Uterus (tissue), 4 donors: ENCODE measurements around the gene HOXB2. TPM values are rescaled to one million over a fixed set of nuclear protein-coding genes. Genes with fewer than 3 reads are reported as not detected.

Experiments
- DNase-seq, 2 donors: peaks; one replicate each; pipeline ENCODE4 v3.0.0-alpha.2; 2019 to 2020
- H3K27ac ChIP-seq, 2 donors: fragments of 200-600 bp; sonication (generic); 1 replicate in 1 of 2; 2 replicates in 1 of 2; pipeline ENCODE4 v1.5.1; 2016 to 2018
- H3K27me3 ChIP-seq, 2 donors: fragments of 200-600 bp; sonication (generic); one replicate each; pipeline ENCODE4 v1.5.1; 2018 to 2019; ENCODE audit warnings: control low read depth in 1 of 2
- H3K36me3 ChIP-seq, 2 donors: fragments of 200-600 bp; sonication (generic); one replicate each; pipeline ENCODE4 v1.5.1; 2019; ENCODE audit warnings: control low read depth in 1 of 2
- H3K4me1 ChIP-seq, 2 donors: fragments of 200-600 bp; sonication (generic); one replicate each; pipeline ENCODE4 v1.5.1; 2018 to 2019; ENCODE audit warnings: control low read depth in 1 of 2
- H3K4me3 ChIP-seq, 2 donors: fragments of 200-600 bp; sonication (generic); 1 replicate in 1 of 2; 2 replicates in 1 of 2; pipeline ENCODE4 v1.5.1; 2018 to 2019; ENCODE audit warnings: mild to moderate bottlenecking in 1 of 2
- H3K9me3 ChIP-seq, 2 donors: fragments of 200-600 bp; sonication (generic); one replicate each; pipeline ENCODE4 v1.5.1; 2019; ENCODE audit warnings: control low read depth in 1 of 2
- POLR2A ChIP-seq, 2 donors: fragments of 450-650 bp; IDR thresholded peaks; one replicate each; pipeline ENCODE4 v1.6.1; 2016; ENCODE audit warnings: antibody characterized with exemption in 2 of 2, mild to moderate bottlenecking in 1 of 2, moderate library complexity in 1 of 2
- intact Hi-C: fragments of 100-400 bp; cut with DNase I; formaldehyde crosslinking; loops from one replicate; pipeline ENCODE4 v1.15.1; 2023; ENCODE audit warnings: low total_unique reads
- total RNA-seq, 4 donors: library from RNA; depleted of rRNA in 3 of 4; stranded (reverse); fragments of >200 nt in 3 of 4; gene quantifications; one replicate each; pipeline versions ENCODE4 v1.1.0 to v1.2.4, GENCODE V29; 2014 to 2023
- TF ChIP-seq, protein P1 (sequence below), 4 experiments: fragments of 200-600 bp in 2 of 4; fragments of 450-650 bp in 2 of 4; sonication (generic) in 2 of 4; IDR thresholded peaks; one replicate each; pipeline ENCODE4 v1.5.1; 2016 to 2019; ENCODE audit warnings: antibody characterized with exemption in 4 of 4, mild to moderate bottlenecking in 2 of 4, moderate library complexity in 1 of 4
- donor health status: DM: yes; HTN: yes; CAD: no.

The HOXB2 gene
- total RNA-seq, 4 donors from 2014 or later, result 4.6 to 24.4 (median 17.4) TPM

DNA sequence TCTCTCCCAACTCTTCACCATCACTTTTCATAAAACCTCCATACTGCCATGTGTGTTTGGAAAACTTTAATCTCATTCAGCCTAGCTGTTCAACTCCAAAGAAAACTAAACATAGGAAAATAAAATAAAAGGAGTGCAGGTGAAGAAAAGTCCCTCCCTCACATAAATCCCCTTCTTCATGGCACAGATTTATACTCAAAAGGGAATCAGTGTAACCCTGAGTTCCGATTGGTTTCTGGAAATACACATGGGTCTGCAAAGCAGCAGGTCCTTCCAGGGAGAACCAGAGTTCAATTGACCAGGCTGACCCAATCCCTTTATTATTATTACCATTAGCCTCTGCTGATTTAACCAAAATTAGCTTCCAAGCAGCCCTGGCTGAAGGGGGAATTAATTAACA, 8.9 kb upstream of the HOXB2 start:
- no peaks in the 10 kb centered on the region for H3K9me3 ChIP-seq
- peaks cover 5 to 8% of the 10 kb centered on the region in 2 donors for H3K4me1 ChIP-seq
- TF ChIP-seq, protein P1, sequence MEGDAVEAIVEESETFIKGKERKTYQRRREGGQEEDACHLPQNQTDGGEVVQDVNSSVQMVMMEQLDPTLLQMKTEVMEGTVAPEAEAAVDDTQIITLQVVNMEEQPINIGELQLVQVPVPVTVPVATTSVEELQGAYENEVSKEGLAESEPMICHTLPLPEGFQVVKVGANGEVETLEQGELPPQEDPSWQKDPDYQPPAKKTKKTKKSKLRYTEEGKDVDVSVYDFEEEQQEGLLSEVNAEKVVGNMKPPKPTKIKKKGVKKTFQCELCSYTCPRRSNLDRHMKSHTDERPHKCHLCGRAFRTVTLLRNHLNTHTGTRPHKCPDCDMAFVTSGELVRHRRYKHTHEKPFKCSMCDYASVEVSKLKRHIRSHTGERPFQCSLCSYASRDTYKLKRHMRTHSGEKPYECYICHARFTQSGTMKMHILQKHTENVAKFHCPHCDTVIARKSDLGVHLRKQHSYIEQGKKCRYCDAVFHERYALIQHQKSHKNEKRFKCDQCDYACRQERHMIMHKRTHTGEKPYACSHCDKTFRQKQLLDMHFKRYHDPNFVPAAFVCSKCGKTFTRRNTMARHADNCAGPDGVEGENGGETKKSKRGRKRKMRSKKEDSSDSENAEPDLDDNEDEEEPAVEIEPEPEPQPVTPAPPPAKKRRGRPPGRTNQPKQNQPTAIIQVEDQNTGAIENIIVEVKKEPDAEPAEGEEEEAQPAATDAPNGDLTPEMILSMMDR (IDR thresholded peaks at IDR 0.05), result no peak
- TF ChIP-seq POLR2A (IDR thresholded peaks at IDR 0.05), result no peak
- peak overlapping the region in 1 of 2 donors; percentile 86 for H3K27ac ChIP-seq
- no peak overlapping the region for H3K4me3 ChIP-seq
- intact Hi-C loops, result no loop called here
- no peak for DNase-seq
- no peaks in the 10 kb centered on the region for H3K27me3 ChIP-seq
- no peaks in the 10 kb centered on the region for H3K36me3 ChIP-seq

DNA sequence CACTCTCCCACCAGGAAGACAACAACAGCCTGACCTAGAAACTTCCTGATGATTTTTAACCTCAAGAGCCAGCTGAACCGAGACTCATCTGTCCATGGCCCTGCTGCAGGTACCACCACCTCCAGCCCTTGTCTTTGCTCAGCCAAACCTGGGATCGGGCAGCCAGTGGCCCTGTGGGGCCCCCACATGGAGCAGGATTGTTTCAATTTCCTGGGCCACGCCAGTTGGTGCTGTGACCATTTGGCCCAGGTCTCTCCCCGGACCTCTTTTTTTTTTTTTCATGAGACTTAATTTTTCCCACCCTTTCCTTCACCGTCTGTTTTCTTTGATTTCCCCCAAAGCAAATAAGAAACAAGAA, 8.3 kb upstream of the HOXB2 start:
- H3K9me3 ChIP-seq, result no peaks in the 10 kb centered on the region
- H3K27me3 ChIP-seq, result no peaks in the 10 kb centered on the region
- peaks cover 8 to 10% of the 10 kb centered on the region in 2 donors for H3K4me1 ChIP-seq
- intact Hi-C loops, result no loop called here
- TF ChIP-seq, protein P1 (IDR thresholded peaks at IDR 0.05), result no peak
- no peak for TF ChIP-seq POLR2A (IDR thresholded peaks at IDR 0.05)
- DNase-seq, result no peak
- no peak overlapping the region for H3K4me3 ChIP-seq
- no peak overlapping the region for H3K27ac ChIP-seq
- H3K36me3 ChIP-seq, result no peaks in the 10 kb centered on the region

DNA sequence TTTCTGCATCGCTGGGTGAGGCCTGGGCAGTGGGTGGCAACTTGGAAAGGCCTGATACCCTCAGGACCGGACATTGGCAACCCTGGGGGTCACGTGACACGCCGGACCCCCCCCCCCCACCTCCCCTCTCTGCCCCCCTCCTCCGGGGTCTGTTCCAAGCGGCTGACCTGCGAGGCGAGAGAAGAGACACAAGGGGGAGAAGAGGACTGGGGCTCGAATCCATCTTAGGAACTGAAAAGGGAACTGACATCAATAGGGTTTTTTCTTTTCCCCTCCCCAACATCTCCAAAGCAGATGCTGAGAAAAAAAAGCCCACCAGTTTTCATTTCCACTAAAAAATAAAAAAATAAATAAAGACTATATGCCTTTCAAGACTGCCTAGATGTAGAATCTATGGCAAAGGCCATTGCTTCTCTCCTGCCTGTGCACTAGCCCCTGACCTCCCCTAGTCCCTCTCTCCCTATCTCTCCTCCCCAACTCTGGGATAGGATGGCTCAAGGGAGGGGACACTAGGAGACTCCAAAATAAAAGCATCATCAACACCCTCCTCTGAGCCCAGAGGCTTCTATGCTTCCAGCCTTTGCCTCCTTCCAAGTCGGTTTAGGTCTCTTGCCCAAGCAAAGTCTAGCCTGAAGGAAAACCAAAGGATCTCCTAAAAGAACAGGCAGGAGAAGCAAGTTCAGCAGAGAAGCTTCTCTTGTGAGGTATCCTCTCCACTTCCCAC, 7.7 kb upstream of the HOXB2 start:
- Histone ChIP-seq H3K9me3 (no peaks in the 10 kb centered on the region), H3K4me3 (no peak overlapping the region), H3K4me1 (peaks cover 8 to 10% of the 10 kb centered on the region in 2 donors), H3K27me3 (no peaks in the 10 kb centered on the region), H3K27ac (no peak overlapping the region), H3K36me3 (no peaks in the 10 kb centered on the region)
- TF ChIP-seq, protein P1 (IDR thresholded peaks at IDR 0.05), result no peak
- no peak for TF ChIP-seq POLR2A (IDR thresholded peaks at IDR 0.05)
- DNase-seq, result no peak
- intact Hi-C loops, result no loop called here

DNA sequence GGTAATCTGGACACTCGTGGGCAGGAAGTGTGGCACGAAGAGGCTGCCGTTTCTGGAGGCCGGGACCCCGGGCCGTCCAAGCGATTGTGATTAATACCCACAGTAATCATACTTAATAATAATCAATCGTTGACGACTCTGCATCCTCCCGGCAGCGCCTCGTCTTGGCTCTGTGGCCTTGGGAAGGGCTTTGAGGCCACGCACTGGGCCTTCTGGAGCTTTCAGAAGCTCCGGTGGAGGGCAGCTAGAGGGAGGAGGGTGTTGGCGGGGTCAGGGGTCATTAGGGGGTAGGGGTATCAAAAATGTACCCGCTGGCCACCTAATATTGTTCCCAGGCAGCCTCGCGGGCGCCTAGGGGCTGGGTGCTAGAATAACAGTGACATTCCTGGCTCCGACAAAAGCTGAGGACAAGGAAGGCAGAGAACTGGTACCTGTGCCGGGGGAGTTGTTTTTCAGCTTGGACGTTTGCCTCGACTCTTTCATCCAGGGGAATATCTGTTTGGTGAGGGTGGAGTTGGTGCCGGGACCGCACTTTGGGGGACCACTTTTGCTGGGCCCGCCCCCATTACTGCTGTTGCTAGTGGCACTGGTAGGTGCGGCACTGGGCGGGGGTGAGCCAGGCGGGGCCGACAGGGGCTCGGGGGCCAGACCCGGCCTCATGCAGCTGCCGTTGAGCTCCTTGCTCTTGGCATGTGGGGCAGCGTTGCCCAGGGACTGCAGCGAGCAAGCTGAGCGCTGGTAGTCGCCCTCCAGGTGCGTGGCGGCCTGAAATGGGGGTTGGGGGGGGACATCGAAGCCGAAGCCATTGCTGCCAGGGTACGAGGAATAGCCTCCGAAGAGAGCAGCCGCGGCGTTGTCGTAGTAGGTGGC, 6.9 kb upstream of the HOXB2 start:
- Histone ChIP-seq H3K4me3 (no peak overlapping the region), H3K9me3 (no peaks in the 10 kb centered on the region), H3K4me1 (peaks cover 6 to 8% of the 10 kb centered on the region in 2 donors), H3K36me3 (no peaks in the 10 kb centered on the region), H3K27me3 (no peaks in the 10 kb centered on the region), H3K27ac (no peak overlapping the region)
- DNase-seq, result no peak
- intact Hi-C loops, result no loop called here
- TF ChIP-seq POLR2A (IDR thresholded peaks at IDR 0.05), result no peak
- TF ChIP-seq, protein P1 (IDR thresholded peaks at IDR 0.05), result no peak

DNA sequence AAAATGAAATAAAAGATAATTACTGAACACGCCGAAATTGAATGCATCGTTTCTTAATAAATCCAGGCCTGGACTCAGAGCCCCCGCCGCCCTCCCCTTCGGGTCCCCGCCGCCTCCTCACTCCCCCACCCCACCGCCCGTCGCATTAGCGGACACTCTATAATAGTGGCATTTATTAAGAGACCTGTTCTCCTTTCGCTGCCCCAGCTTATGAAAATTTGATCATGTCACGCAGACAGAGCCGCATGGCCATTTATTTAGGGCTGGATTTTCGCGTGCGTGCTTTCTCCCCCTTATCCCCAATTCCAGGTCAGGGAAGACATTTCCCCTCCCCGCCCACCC, 6.3 kb upstream of the HOXB2 start:
- no peaks in the 10 kb centered on the region for H3K9me3 ChIP-seq
- no peaks in the 10 kb centered on the region for H3K27me3 ChIP-seq
- peaks cover 6 to 7% of the 10 kb centered on the region in 2 donors for H3K4me1 ChIP-seq
- intact Hi-C loops, result no loop called here
- H3K36me3 ChIP-seq, result no peaks in the 10 kb centered on the region
- no peak for DNase-seq
- no peak overlapping the region for H3K4me3 ChIP-seq
- H3K27ac ChIP-seq, result no peak overlapping the region
- TF ChIP-seq, protein P1 (IDR thresholded peaks at IDR 0.05), result no peak
- TF ChIP-seq POLR2A (IDR thresholded peaks at IDR 0.05), result no peak
